HepG2 (cell line): ENCODE results near the gene PLEKHA5. TPM values are rescaled to one million over a fixed set of nuclear protein-coding genes. Genes with fewer than 3 reads are reported as not detected.

Experiments used
- ATAD3A ChIP-seq: sonication (generic); formaldehyde crosslinking; IDR thresholded peaks from 2 replicates; pipeline ENCODE4 v1.4.0; 2020; ENCODE audit warnings: missing genetic modification reagents
- ATRX ChIP-seq: sonication (generic); formaldehyde crosslinking; IDR thresholded peaks from 2 replicates; pipeline ENCODE4 v1.4.0; 2020; ENCODE audit warnings: missing genetic modification reagents, borderline replicate concordance
- FOXK2 ChIP-seq: fragments of 450-650 bp; IDR thresholded peaks from 2 replicates; pipeline ENCODE4 v1.6.1; 2016
- GRHL1 ChIP-seq: sonication (generic); formaldehyde crosslinking; conservative IDR thresholded peaks from 2 replicates; pipeline ENCODE4 v1.8.0; 2022; ENCODE audit warnings: missing genetic modification reagents
- KIAA2018 ChIP-seq: sonication (generic); formaldehyde crosslinking; IDR thresholded peaks from 2 replicates; pipeline ENCODE4 v1.5.0; 2020; ENCODE audit warnings: mild to moderate bottlenecking, missing genetic modification reagents, borderline replicate concordance
- PCBP1 ChIP-seq: fragments of 200-400 bp; formaldehyde crosslinking; IDR thresholded peaks from 2 replicates; pipeline ENCODE4 v1.6.1; 2017; ENCODE audit warnings: mild to moderate bottlenecking, low read depth, low read length, borderline replicate concordance
- POLR2G ChIP-seq: fragments of 200-400 bp; formaldehyde crosslinking; IDR thresholded peaks from 2 replicates; pipeline ENCODE4 v1.6.1; 2018; ENCODE audit warnings: mild to moderate bottlenecking, low read depth, low read length, moderate library complexity
- ZFP91 ChIP-seq: sonication (generic); formaldehyde crosslinking; IDR thresholded peaks from 2 replicates; pipeline ENCODE4 v1.9.0; 2022; ENCODE audit warnings: missing genetic modification reagents, mild to moderate bottlenecking, borderline replicate concordance
- ZNF263 ChIP-seq: sonication (generic); formaldehyde crosslinking; IDR thresholded peaks from 2 replicates; pipeline ENCODE4 v1.4.0; 2020; ENCODE audit warnings: missing genetic modification reagents
- ZNF557 ChIP-seq: sonication (generic); formaldehyde crosslinking; IDR thresholded peaks from 2 replicates; pipeline ENCODE4 v1.4.0; 2020; ENCODE audit warnings: missing genetic modification reagents
- ZNF883 ChIP-seq: sonication (generic); formaldehyde crosslinking; IDR thresholded peaks from 2 replicates; pipeline ENCODE4 v1.5.1; 2020; ENCODE audit warnings: mild to moderate bottlenecking, missing genetic modification reagents; ENCODE audit errors: not compliant biosample characterization
- polyA plus RNA-seq, 8 experiments: library from polyadenylated mRNA; depleted of rRNA in 3 of 8; stranded (reverse) in 7 of 8; unstranded in 1 of 8; fragments of >200 nt; fragmentation: Illumina TruSeq in 4 of 8; extraction: Trizol in 4 of 8; gene quantifications; 2 replicates each; pipeline versions ENCODE4 v1.2.1 to v1.2.3, GENCODE V29; 2011 to 2016; ENCODE audit warnings: low read depth in 4 of 8, missing spikeins in 1 of 8, mixed read lengths in 1 of 8; ENCODE audit not compliant: insufficient read depth in 1 of 8
- total RNA-seq, 5 experiments: library from RNA; depleted of rRNA; stranded (reverse); fragments of >200 nt; fragmentation: Illumina TruSeq; extraction: Trizol; gene quantifications; 2 replicates each; pipeline ENCODE4 v1.2.3, GENCODE V29; 2016; ENCODE audit warnings: low read depth in 1 of 5
- TF ChIP-seq, protein P1 (sequence below): fragments of 450-650 bp; IDR thresholded peaks from 2 replicates; pipeline ENCODE4 v1.6.1; 2017
- TF ChIP-seq, protein P2 (sequence below): IDR thresholded peaks from 2 replicates; pipeline ENCODE4 v1.6.1; 2016; ENCODE audit warnings: low read depth

PLEKHA5 gene
- total and polyA plus RNA-seq, 2 of the 13 experiments (the other 11 are each of a cell fraction or from before 2014, with no cell fraction given): 4.2 to 15.4 TPM

DNA sequence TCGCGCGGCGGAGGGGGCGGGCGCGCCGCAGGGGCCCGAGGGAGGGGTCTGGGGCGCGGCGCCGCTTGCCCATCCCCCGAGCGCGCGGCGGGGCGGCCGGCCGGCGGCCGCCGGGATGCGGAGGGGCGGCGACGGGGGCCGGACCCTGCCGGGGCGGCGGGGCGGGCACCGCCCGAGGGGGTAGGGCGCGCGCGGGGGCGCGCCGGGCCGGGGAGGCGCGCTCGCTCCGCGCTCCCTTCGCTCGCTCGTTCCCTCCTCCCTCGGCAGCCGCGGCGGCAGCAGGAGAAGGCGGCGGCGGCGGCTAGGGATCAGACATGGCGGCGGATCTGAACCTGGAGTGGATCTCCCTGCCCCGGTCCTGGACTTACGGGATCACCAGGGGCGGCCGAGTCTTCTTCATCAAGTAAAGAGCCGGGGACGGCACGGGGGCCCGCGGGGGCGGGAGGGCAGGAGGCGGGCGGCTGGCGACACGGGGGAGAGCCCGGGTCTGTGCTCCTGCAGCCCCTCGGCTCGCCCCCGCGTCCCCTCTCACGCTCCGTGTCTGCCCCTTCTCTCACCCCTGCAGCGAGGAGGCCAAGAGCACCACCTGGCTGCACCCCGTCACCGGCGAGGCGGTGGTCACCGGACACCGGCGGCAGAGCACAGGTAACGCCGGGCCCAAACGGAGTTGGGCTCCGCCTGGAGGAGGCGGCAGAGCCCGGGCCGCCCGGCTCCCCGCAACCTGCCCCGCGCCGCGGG, at the start of gene PLEKHA5 (continued):
- TF ChIP-seq GRHL1 (CRISPR knock-in tag) (no peak), ATAD3A (CRISPR knock-in tag) (no peak), ATRX (CRISPR knock-in tag) (no peak), ZNF263 (peak; percentile 41; the same call in 1 of the 2 replicates), ZNF557 (CRISPR knock-in tag) (no peak), KIAA2018 (CRISPR knock-in tag) (no peak), ZNF883 (no peak), ZFP91 (CRISPR knock-in tag) (no peak), POLR2G (peak; percentile 61; the same call in 1 of the 2 replicates), PCBP1 (0 out of 2 replicates have a peak, but pooled peaks have one; percentile 22), FOXK2 (no peak)
- TF ChIP-seq, protein P1, sequence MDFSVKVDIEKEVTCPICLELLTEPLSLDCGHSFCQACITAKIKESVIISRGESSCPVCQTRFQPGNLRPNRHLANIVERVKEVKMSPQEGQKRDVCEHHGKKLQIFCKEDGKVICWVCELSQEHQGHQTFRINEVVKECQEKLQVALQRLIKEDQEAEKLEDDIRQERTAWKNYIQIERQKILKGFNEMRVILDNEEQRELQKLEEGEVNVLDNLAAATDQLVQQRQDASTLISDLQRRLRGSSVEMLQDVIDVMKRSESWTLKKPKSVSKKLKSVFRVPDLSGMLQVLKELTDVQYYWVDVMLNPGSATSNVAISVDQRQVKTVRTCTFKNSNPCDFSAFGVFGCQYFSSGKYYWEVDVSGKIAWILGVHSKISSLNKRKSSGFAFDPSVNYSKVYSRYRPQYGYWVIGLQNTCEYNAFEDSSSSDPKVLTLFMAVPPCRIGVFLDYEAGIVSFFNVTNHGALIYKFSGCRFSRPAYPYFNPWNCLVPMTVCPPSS: no peak
- TF ChIP-seq, protein P2, sequence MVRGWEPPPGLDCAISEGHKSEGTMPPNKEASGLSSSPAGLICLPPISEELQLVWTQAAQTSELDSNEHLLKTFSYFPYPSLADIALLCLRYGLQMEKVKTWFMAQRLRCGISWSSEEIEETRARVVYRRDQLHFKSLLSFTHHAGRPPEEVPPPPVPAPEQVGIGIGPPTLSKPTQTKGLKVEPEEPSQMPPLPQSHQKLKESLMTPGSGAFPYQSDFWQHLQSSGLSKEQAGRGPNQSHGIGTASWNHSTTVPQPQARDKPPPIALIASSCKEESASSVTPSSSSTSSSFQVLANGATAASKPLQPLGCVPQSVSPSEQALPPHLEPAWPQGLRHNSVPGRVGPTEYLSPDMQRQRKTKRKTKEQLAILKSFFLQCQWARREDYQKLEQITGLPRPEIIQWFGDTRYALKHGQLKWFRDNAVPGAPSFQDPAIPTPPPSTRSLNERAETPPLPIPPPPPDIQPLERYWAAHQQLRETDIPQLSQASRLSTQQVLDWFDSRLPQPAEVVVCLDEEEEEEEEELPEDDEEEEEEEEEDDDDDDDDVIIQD (CRISPR knock-in tag): no peak
